ENCODE results near the gene RADIL. TPM values are rescaled to one million over a fixed set of nuclear protein-coding genes. Genes with fewer than 3 reads are reported as not detected.

RADIL gene
- total RNA-seq, 4 donors from 2014 or later: 1.5 to 2.6 (median 2.1) TPM

DNA sequence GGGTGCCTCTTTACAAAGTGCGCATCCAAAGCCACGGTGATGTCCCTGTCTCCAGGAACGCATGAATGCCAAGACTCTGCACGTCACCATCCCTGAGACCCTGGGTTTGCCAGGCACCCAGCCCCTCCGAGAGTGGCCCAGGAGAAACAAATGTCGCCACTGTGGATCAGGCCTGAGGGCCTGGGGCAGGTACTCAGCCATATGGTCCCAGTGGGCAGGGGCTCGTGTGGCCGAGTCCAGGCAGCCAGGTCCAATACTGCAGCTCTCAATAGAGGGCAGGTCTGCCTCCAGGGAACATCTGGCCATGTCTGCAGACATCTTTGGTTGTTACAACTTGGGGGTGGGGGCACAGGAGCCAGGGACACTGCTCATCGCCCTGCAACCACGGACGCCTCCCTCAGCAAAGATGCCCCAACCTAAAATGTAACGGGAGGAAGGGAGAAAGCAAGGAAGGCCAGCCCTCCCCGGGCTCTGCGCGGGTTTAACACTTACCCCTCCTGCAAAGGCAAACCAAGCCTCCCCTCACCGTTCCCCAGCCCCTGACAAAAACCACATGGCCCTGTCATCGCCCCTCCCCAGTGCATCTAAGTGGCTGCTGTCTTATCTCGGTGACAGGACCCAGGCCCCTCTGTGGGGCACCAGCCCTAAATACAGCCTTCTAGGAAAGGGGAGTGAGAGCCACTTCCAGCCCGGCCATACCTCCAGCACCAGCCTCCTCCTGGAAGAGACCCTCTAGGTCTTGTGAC, 11.4 kb downstream of the RADIL start:
- TF ChIP-seq, protein P1, sequence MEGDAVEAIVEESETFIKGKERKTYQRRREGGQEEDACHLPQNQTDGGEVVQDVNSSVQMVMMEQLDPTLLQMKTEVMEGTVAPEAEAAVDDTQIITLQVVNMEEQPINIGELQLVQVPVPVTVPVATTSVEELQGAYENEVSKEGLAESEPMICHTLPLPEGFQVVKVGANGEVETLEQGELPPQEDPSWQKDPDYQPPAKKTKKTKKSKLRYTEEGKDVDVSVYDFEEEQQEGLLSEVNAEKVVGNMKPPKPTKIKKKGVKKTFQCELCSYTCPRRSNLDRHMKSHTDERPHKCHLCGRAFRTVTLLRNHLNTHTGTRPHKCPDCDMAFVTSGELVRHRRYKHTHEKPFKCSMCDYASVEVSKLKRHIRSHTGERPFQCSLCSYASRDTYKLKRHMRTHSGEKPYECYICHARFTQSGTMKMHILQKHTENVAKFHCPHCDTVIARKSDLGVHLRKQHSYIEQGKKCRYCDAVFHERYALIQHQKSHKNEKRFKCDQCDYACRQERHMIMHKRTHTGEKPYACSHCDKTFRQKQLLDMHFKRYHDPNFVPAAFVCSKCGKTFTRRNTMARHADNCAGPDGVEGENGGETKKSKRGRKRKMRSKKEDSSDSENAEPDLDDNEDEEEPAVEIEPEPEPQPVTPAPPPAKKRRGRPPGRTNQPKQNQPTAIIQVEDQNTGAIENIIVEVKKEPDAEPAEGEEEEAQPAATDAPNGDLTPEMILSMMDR (IDR thresholded peaks at IDR 0.05): no peak
- TF ChIP-seq POLR2A (IDR thresholded peaks at IDR 0.05): no peak
- no peak for DNase-seq (ENCODE audit: low spot score in 2 of 2)
- H3K4me3 ChIP-seq (ENCODE audit: low read depth, poor library complexity, severe bottlenecking): no peak overlapping the region
- WGBS, 2 donors: 78 to 80% methylated on average over 19 of the region's 19 CpGs
- intact Hi-C loops (cut with DNase I; ENCODE audit: low total_unique reads): no loop called here

DNA sequence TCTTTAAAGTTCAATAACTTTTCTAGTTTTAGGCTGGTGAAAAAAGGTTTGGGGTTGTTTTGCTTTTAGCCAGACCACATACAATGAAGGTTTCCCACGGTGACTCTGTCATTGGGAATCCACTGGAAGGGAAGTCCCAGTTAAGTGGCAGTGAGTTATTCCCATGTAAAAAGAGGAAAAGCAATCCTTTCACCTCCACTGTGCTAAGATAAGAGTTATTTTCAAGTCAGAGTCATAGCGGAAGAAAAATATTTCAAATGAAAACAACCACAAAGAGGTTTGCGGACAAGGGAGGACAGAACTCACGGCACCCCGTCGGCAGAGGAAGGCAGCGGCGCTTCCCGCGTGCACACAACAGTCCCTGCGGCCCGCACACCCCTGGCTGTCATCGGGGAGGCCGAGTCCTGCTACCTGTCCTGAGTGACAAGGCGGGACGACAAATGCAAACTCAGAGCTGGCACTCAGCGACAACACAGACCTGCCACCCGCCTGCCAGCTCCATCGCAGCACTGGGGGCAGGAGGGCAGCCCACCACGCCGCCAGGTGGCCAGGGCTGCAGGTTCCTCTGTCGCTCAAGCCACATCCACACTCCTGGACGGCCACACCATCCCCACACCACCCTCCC, 12.3 kb downstream of the RADIL start:
- WGBS, 2 donors: 73 to 85% methylated on average over 19 to 21 of the region's 23 CpGs
- peak in 1 of 2 donors; percentile 70 for DNase-seq (ENCODE audit: low spot score in 2 of 2)

DNA sequence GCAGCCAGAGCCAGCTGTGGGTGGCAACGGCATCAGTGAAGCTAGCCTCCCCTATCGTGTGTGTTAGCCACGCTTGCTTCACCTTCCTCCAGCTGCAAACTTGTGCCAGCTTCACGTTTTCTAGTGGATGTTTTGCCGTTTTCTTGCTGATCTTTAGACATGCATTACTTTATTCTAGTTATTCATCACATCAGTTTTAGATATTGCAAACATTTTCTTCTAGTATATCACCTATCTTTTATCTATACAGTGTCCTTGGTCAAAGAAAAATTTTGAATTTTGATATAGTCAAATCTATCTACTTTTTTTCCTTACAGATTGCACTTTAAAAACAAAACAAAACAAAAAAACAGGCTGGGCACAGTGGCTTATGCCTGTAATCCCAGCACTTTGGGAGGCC, 15.0 kb downstream of the RADIL start:
- 93 to 95% methylated on average over 5 of the region's 5 CpGs for WGBS, 2 donors
- H3K4me3 ChIP-seq (ENCODE audit: low read depth, poor library complexity, severe bottlenecking): no peak overlapping the region
- TF ChIP-seq POLR2A (IDR thresholded peaks at IDR 0.05): no peak
- TF ChIP-seq, protein P1 (IDR thresholded peaks at IDR 0.05): no peak
- intact Hi-C loops (cut with DNase I; ENCODE audit: low total_unique reads): no loop called here
- no peak for DNase-seq (ENCODE audit: low spot score in 2 of 2)

More for the DNA sequence above, 12.3 kb downstream of the RADIL start:
- no peak overlapping the region for H3K4me3 ChIP-seq (ENCODE audit: low read depth, poor library complexity, severe bottlenecking)
- no peak for TF ChIP-seq POLR2A (IDR thresholded peaks at IDR 0.05)
- TF ChIP-seq, protein P1 (IDR thresholded peaks at IDR 0.05): no peak
- intact Hi-C loops (cut with DNase I; ENCODE audit: low total_unique reads): no loop called here

DNA sequence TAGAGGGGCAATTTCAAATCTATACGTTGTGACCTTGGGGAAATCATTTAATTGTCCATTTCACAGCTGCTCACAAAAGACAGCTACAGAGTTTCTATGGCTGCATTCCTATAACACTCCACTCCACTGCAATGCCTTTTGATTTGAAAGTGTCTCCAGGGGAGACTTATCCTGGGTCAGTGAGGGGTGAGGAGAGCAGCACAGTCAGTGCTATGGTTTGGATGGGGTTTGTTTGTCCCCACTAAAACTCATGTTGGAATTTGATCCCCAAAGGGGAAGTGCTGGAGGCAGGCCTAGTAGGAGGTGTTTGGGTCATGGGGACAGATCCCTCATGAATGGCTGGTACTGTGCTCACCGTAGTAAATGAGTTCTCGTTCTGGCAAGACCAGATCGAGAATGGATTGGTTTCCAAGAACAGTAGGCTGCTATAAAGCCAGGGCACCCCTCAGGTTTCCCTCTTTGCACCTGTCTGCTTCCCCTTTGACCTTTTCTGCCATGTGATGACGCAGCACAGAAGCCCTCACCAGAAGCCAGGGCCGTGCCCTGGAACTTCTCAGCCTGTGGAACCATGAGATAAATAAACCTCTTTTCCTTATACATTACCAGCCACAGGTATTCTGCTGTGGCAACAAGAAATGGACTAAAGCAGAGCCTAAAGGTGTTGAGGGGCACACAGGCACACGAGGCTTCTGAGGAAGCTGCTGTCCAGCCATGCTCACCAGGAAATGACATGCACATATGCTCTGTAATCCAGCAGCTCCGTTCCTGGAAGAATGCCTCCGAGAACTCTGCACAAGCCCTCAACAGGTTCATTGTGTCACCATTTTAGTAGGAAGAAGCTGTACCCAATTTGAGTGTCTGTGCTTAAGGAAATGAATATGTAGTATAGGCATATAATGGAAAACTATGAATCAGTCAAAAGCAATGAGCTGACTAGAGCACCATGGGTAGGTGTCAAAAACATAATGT, 16.7 kb downstream of the RADIL start:
- no peak overlapping the region for H3K4me3 ChIP-seq (ENCODE audit: low read depth, poor library complexity, severe bottlenecking)
- TF ChIP-seq POLR2A (IDR thresholded peaks at IDR 0.05): no peak
- TF ChIP-seq, protein P1 (IDR thresholded peaks at IDR 0.05): no peak
- intact Hi-C loops (cut with DNase I; ENCODE audit: low total_unique reads): no loop called here
- no peak for DNase-seq (ENCODE audit: low spot score in 2 of 2)
- WGBS, 2 donors: 87 to 88% methylated on average over 9 of the region's 9 CpGs

DNA sequence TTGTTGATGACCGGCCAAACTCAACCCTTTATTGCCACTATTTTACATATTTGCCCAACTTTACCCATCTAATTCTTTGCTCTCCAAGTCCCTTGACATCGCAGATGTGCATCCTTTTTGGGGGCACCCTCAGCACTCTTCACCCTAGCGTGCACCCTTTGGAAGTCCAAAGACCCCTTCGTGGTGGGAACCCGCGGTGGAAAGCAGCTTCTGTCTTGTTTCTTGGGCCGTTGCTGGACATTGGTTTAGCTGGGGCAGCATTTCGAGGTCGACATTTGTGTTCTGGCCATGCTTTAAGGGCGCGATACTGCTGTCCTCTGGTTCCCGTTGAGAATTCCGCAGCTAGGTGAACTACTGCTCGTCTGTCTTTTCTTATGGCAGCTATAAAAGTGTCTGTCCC, 21.4 kb downstream of the RADIL start:
- DNase-seq (ENCODE audit: low spot score in 2 of 2): no peak
- TF ChIP-seq, protein P1 (IDR thresholded peaks at IDR 0.05): no peak
- no peak for TF ChIP-seq POLR2A (IDR thresholded peaks at IDR 0.05)
- H3K4me3 ChIP-seq (ENCODE audit: low read depth, poor library complexity, severe bottlenecking): no peak overlapping the region
- 80 to 81% methylated on average over 14 of the region's 14 CpGs for WGBS, 2 donors
- intact Hi-C loops (cut with DNase I; ENCODE audit: low total_unique reads): no loop called here

Measured in lower leg skin (tissue), 4 donors.